Measurements from ENCODE around the gene POLA2. TPM values are rescaled to one million over a fixed set of nuclear protein-coding genes. Genes with fewer than 3 reads are reported as not detected.

POLA2 gene
- total RNA-seq, 1 donor from 2014 or later = 8.6 TPM

GRCh38 chr11:65254724-65255123, 7.0 kb upstream of the POLA2 start:
- no peaks in the 10 kb centered on the region for H3K4me1 Mint-ChIP-seq (ENCODE audit: low read depth, unreplicated experiment)
- no peak for DNase-seq
- no peaks in the 10 kb centered on the region for H3K36me3 Mint-ChIP-seq (ENCODE audit: unreplicated experiment)
- no peak overlapping the region for H3K4me3 Mint-ChIP-seq (ENCODE audit: unreplicated experiment)
- H3K27me3 Mint-ChIP-seq (ENCODE audit: unreplicated experiment) = peaks cover 2% of the 10 kb centered on the region
- no peaks in the 10 kb centered on the region for H3K9me3 Mint-ChIP-seq (ENCODE audit: unreplicated experiment)
- peak overlapping the region; percentile 28 for H3K27ac Mint-ChIP-seq (ENCODE audit: unreplicated experiment)
- TF ChIP-seq CTCF (IDR thresholded peaks at IDR 0.05; ENCODE audit: partially characterized antibody, unreplicated experiment) = no peak

GRCh38 chr11:65258988-65259387, 2.8 kb upstream of the POLA2 start:
- peaks cover 7% of the 10 kb centered on the region for H3K9me3 Mint-ChIP-seq (ENCODE audit: unreplicated experiment)
- no peak for TF ChIP-seq CTCF (IDR thresholded peaks at IDR 0.05; ENCODE audit: partially characterized antibody, unreplicated experiment)
- H3K4me1 Mint-ChIP-seq (ENCODE audit: low read depth, unreplicated experiment) = peaks cover 9% of the 10 kb centered on the region
- H3K27me3 Mint-ChIP-seq (ENCODE audit: unreplicated experiment) = peaks cover 10% of the 10 kb centered on the region
- no peak for DNase-seq
- no peaks in the 10 kb centered on the region for H3K36me3 Mint-ChIP-seq (ENCODE audit: unreplicated experiment)
- no peak overlapping the region for H3K27ac Mint-ChIP-seq (ENCODE audit: unreplicated experiment)
- H3K4me3 Mint-ChIP-seq (ENCODE audit: unreplicated experiment) = no peak overlapping the region

GRCh38 chr11:65260302-65260701, 1.5 kb upstream of the POLA2 start:
- H3K4me1 Mint-ChIP-seq (ENCODE audit: low read depth, unreplicated experiment) = peaks cover 9% of the 10 kb centered on the region
- TF ChIP-seq CTCF (IDR thresholded peaks at IDR 0.05; ENCODE audit: partially characterized antibody, unreplicated experiment) = no peak
- H3K4me3 Mint-ChIP-seq (ENCODE audit: unreplicated experiment) = peak overlapping the region; percentile 96
- H3K36me3 Mint-ChIP-seq (ENCODE audit: unreplicated experiment) = no peaks in the 10 kb centered on the region
- H3K27me3 Mint-ChIP-seq (ENCODE audit: unreplicated experiment) = peaks cover 10% of the 10 kb centered on the region
- no peak overlapping the region for H3K27ac Mint-ChIP-seq (ENCODE audit: unreplicated experiment)
- H3K9me3 Mint-ChIP-seq (ENCODE audit: unreplicated experiment) = peaks cover 7% of the 10 kb centered on the region
- no peak for DNase-seq

- Mint-ChIP-seq H3K9me3 (ENCODE audit: unreplicated experiment) (peaks cover 7% of the 10 kb centered on the region), H3K27me3 (ENCODE audit: unreplicated experiment) (peaks cover 10% of the 10 kb centered on the region), H3K36me3 (ENCODE audit: unreplicated experiment) (no peaks in the 10 kb centered on the region), H3K27ac (ENCODE audit: unreplicated experiment) (peak overlapping the region; percentile 85), H3K4me3 (ENCODE audit: unreplicated experiment) (peak overlapping the region; percentile 96), H3K4me1 (ENCODE audit: low read depth, unreplicated experiment) (peaks cover 9% of the 10 kb centered on the region)
- TF ChIP-seq CTCF (IDR thresholded peaks at IDR 0.05; ENCODE audit: partially characterized antibody, unreplicated experiment) = no peak
- no peak for DNase-seq
Measured at GRCh38 chr11:65260756-65261590, 789 bp upstream of the POLA2 start.

- no peak for DNase-seq
- peaks cover 10% of the 10 kb centered on the region for H3K27me3 Mint-ChIP-seq (ENCODE audit: unreplicated experiment)
- peaks cover 9% of the 10 kb centered on the region for H3K4me1 Mint-ChIP-seq (ENCODE audit: low read depth, unreplicated experiment)
- H3K27ac Mint-ChIP-seq (ENCODE audit: unreplicated experiment) = no peak overlapping the region
- no peaks in the 10 kb centered on the region for H3K36me3 Mint-ChIP-seq (ENCODE audit: unreplicated experiment)
- TF ChIP-seq CTCF (IDR thresholded peaks at IDR 0.05; ENCODE audit: partially characterized antibody, unreplicated experiment) = no peak
- peak overlapping the region; percentile 83 for H3K4me3 Mint-ChIP-seq (ENCODE audit: unreplicated experiment)
- H3K9me3 Mint-ChIP-seq (ENCODE audit: unreplicated experiment) = peaks cover 7% of the 10 kb centered on the region
Measured at GRCh38 chr11:65262381-65262680, 569 bp downstream of the POLA2 start.
